Ishikawa (cell line): ENCODE measurements around the gene MOAP1.

Source experiments
- CEBPB ChIP-seq: IDR thresholded peaks from 2 replicates; pipeline ENCODE4 v1.6.1; 2012
- TF ChIP-seq, protein P1 (sequence below): IDR thresholded peaks from 2 replicates; pipeline ENCODE4 v1.6.1; 2012

DNA sequence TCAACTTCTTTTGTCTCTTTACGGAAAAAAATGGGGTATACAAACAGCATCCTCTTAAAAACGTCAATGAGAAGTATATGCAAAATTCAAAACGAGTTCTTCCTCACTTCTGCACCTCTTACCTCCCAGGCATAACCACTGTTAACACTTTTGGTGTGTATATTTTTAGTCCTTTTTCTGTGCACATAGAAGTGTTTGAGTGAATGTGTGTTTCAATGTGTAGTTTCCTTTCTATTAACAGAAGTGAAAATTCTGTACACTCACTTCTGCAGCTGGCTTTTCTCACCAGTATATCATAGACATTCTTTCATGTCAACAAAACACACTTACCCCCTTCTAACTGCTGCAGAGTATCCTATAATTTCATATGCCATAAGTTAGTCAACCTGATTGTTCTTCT is 27.7 kb upstream of the MOAP1 start:
- TF ChIP-seq, protein P1, sequence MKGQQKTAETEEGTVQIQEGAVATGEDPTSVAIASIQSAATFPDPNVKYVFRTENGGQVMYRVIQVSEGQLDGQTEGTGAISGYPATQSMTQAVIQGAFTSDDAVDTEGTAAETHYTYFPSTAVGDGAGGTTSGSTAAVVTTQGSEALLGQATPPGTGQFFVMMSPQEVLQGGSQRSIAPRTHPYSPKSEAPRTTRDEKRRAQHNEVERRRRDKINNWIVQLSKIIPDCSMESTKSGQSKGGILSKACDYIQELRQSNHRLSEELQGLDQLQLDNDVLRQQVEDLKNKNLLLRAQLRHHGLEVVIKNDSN: no peak
- no peak for TF ChIP-seq CEBPB
